K562 (cell line): ENCODE measurements around the gene SPATA31C1. TPM values are rescaled to one million over a fixed set of nuclear protein-coding genes. Genes with fewer than 3 reads are reported as not detected.

ENCODE experiments used
- ATAC-seq: fragments of 200-7000 bp; cut with Tn5 transposase; 3 replicates; pipeline ENCODE4 v1.9.1; 2020; ENCODE audit warnings: moderate library complexity
- BruUV-seq: library from RNA; stranded (reverse); fragments of 400-500 nt; replicated peaks from 2 replicates; lab custom pipeline; 2021; lab: Mats Ljungman, UMichigan
- CTCF ChIA-PET: fragments of 300-600 bp; formaldehyde crosslinking; extraction: SDS; loops from one replicate; lab custom pipeline; 2021; ENCODE audit warnings: low intra/inter-chr PET ratio; lab: Yijun Ruan, JAX
- POLR2A ChIA-PET: fragments of 300-600, 350-650 bp; sonication (Branson Sonifier 250); formaldehyde crosslinking; extraction: SDS; loops from one replicate; lab custom pipeline; 2021; ENCODE audit warnings: antibody characterized with exemption, inconsistent platforms; lab: Yijun Ruan, JAX
- DNase-seq, 4 experiments: peaks; one replicate each; pipeline versions ENCODE4 v3.0.0 to v3.0.0-alpha.2; 2011 to 2018; ENCODE audit warnings: low spot score in 3 of 4, mixed read lengths in 3 of 4; ENCODE audit errors: extremely low read depth in 1 of 4
- FAIRE-seq: peaks from 2 replicates; lab custom pipeline; 2011; peaks lifted over from hg19 to GRCh38; lab: Jason Lieb, UNC
- H2AFZ ChIP-seq: 2 replicates; pipeline ENCODE4 v1.6.0; 2011; ENCODE audit warnings: low read depth, low read length, control low read depth, inconsistent platforms
- H3K27ac ChIP-seq: fragments of 200-600 bp; 3 replicates; pipeline ENCODE4 v1.8.0; 2011; ENCODE audit warnings: low read depth, mild to moderate bottlenecking, control low read depth, inconsistent platforms, low read length, moderate library complexity, mixed read lengths; ENCODE audit errors: extremely low read depth
- H3K27me3 ChIP-seq, 2 experiments: fragments of 300-600 bp in 1 of 2; 2 replicates in 1 of 2; 3 replicates in 1 of 2; pipeline versions ENCODE4 v1.6.0 to v1.8.0; 2011; ENCODE audit warnings: inconsistent platforms in 2 of 2, low read length in 2 of 2, mild to moderate bottlenecking in 1 of 2, mixed read lengths in 1 of 2, moderate library complexity in 1 of 2; ENCODE audit not compliant: control insufficient read depth in 2 of 2, insufficient read depth in 2 of 2
- H3K36me3 ChIP-seq: fragments of 300-600 bp; 3 replicates; pipeline ENCODE4 v1.8.0; 2011; ENCODE audit warnings: mild to moderate bottlenecking, low read length, inconsistent platforms; ENCODE audit not compliant: control insufficient read depth, insufficient read depth
- H3K4me1 ChIP-seq, 2 experiments: fragments of 200-600 bp in 1 of 2; replicated peaks in 1 of 2; 2 replicates in 1 of 2; 3 replicates in 1 of 2; pipeline versions ENCODE4 v1.5.1 to v1.8.0; 2011; ENCODE audit warnings: inconsistent platforms in 2 of 2, low read length in 2 of 2, mild to moderate bottlenecking in 1 of 2, mixed read lengths in 1 of 2, moderate library complexity in 1 of 2; ENCODE audit not compliant: control insufficient read depth in 2 of 2, insufficient read depth in 2 of 2
- H3K4me2 ChIP-seq: 2 replicates; pipeline ENCODE4 v1.6.1; 2011; ENCODE audit warnings: low read length, control low read depth, inconsistent platforms, mixed read lengths; ENCODE audit not compliant: insufficient read depth
- H3K4me3 ChIP-seq: fragments of 200-600 bp; sonication (generic), shearing (Covaris generic); 2 replicates; pipeline ENCODE4 v1.5.1; 2016; ENCODE audit warnings: control low read depth, inconsistent platforms
- H3K79me2 ChIP-seq: fragments of 200-600 bp; 3 replicates; pipeline ENCODE4 v1.8.0; 2011; ENCODE audit warnings: low read length, inconsistent platforms; ENCODE audit not compliant: control insufficient read depth, insufficient read depth
- H3K9ac ChIP-seq, 2 experiments: 2 replicates each; pipeline versions ENCODE4 v1.6.0 to v1.6.1; 2011; ENCODE audit warnings: low read depth in 2 of 2, low read length in 2 of 2, control low read depth in 1 of 2, inconsistent platforms in 1 of 2, mild to moderate bottlenecking in 1 of 2, mixed read lengths in 1 of 2; ENCODE audit not compliant: insufficient read depth in 1 of 2
- H3K9me1 ChIP-seq: one replicate; pipeline ENCODE4 v1.6.0; 2011; ENCODE audit warnings: inconsistent platforms, mild to moderate bottlenecking, low read length, moderate library complexity; ENCODE audit not compliant: control insufficient read depth, insufficient read depth
- H3K9me3 ChIP-seq: replicated peaks from 2 replicates; pipeline ENCODE4 v1.5.1; 2011; ENCODE audit warnings: low read depth, low read length, inconsistent platforms; ENCODE audit not compliant: control insufficient read depth, insufficient read depth
- H4K20me1 ChIP-seq: replicated peaks from 2 replicates; pipeline ENCODE4 v1.6.1; 2011; ENCODE audit warnings: low read length, inconsistent platforms, mixed read lengths; ENCODE audit not compliant: control insufficient read depth, insufficient read depth
- ARNT ChIP-seq, 2 experiments: fragments of 450-650 bp; IDR thresholded peaks; 2 replicates each; pipeline ENCODE4 v1.6.1; 2016; ENCODE audit warnings: mild to moderate bottlenecking in 1 of 2
- BHLHE40 ChIP-seq: IDR thresholded peaks from 2 replicates; pipeline ENCODE4 v1.6.1; 2011; ENCODE audit warnings: low read length, improper control_type of control experiment
- CCNT2 ChIP-seq: IDR thresholded peaks from 2 replicates; pipeline ENCODE4 v1.6.1; 2011; ENCODE audit warnings: borderline replicate concordance, low read depth, mild to moderate bottlenecking, moderate library complexity, mixed read lengths, low read length; ENCODE audit not compliant: insufficient read length; ENCODE audit errors: extremely low read depth
- CHD2 ChIP-seq: IDR thresholded peaks from 2 replicates; pipeline ENCODE4 v1.6.1; 2011; ENCODE audit warnings: low read depth, low read length
- GTF2E2 ChIP-seq: fragments of 200-800 bp; sonication (Bioruptor generic); IDR thresholded peaks from 2 replicates; pipeline ENCODE4 v1.6.1; 2016; ENCODE audit warnings: missing genetic modification characterization, missing compliant biosample characterization
- HOXB6 ChIP-seq: fragments of 250-450 bp; sonication (Bioruptor Pico); IDR thresholded peaks from 2 replicates; pipeline ENCODE4 v1.5.1; 2022; ENCODE audit warnings: mild to moderate bottlenecking, borderline replicate concordance
- SETDB1 ChIP-seq: IDR thresholded peaks from one replicate; pipeline ENCODE4 v1.6.1; 2012; ENCODE audit warnings: low read length, control low read depth, inconsistent platforms
- SMAD3 ChIP-seq: fragments of 450-650 bp; formaldehyde crosslinking; conservative IDR thresholded peaks from 2 replicates; pipeline ENCODE4 v1.4.0; 2020; ENCODE audit warnings: mild to moderate bottlenecking
- SMARCC2 ChIP-seq: fragments of 450-650 bp; IDR thresholded peaks from 2 replicates; pipeline ENCODE4 v1.6.1; 2017; ENCODE audit warnings: antibody characterized with exemption, moderate library complexity, mild to moderate bottlenecking, low read depth
- SP2 ChIP-seq: IDR thresholded peaks from 2 replicates; pipeline ENCODE4 v1.6.1; 2011; ENCODE audit warnings: mild to moderate bottlenecking, low read depth, low read length, moderate library complexity; ENCODE audit not compliant: poor library complexity, severe bottlenecking; ENCODE audit errors: extremely low read depth
- ZBTB34 ChIP-seq: fragments of 250-450 bp; sonication (Bioruptor Pico); IDR thresholded peaks from 2 replicates; pipeline ENCODE4 v1.8.0; 2021; ENCODE audit warnings: mild to moderate bottlenecking, moderate library complexity
- ZNF253 ChIP-seq: fragments of 250-450 bp; sonication (Bioruptor Pico); conservative IDR thresholded peaks from 2 replicates; pipeline ENCODE4 v1.6.1; 2021; ENCODE audit warnings: mild to moderate bottlenecking
- ZNF347 ChIP-seq: fragments of 450-650 bp; formaldehyde crosslinking; IDR thresholded peaks from 2 replicates; pipeline ENCODE4 v1.4.0; 2020; ENCODE audit warnings: low read depth, mild to moderate bottlenecking, moderate library complexity
- ZNF512 ChIP-seq: IDR thresholded peaks from 2 replicates; pipeline ENCODE4 v1.6.1; 2016; ENCODE audit warnings: missing genetic modification characterization, missing compliant biosample characterization
- ZNF551 ChIP-seq: fragments of 250-450 bp; sonication (Bioruptor Pico); IDR thresholded peaks from 2 replicates; pipeline ENCODE4 v1.5.0; 2021; ENCODE audit warnings: mild to moderate bottlenecking, moderate library complexity
- WGBS: fragments of 100-300 bp; shearing (Covaris generic); methylation state at CpG from one replicate; pipeline ENCODE4 v1.1.6; 2016; ENCODE audit warnings: low coverage, mixed read lengths; ENCODE audit not compliant: insufficient coverage; ENCODE audit errors: missing lambda C conversion rate; 5-methylcytosine and 5-hydroxymethylcytosine counted together
- in situ Hi-C: fragments of 300-500 bp; cut with MboI; formaldehyde crosslinking; loops from 4 replicates; pipeline ENCODE4 v1.15.0; 2018; ENCODE audit warnings: inconsistent platforms, mixed read lengths
- intact Hi-C: fragments of 100-400 bp; cut with micrococcal nuclease; formaldehyde crosslinking; loops from 2 replicates; pipeline ENCODE4 v1.14.2; 2022
- polyA plus RNA-seq, 8 experiments: library from polyadenylated mRNA; depleted of rRNA in 4 of 8; stranded (reverse) in 5 of 8; unstranded in 3 of 8; fragments of >200 nt; fragmentation: Nextera tagmentation in 2 of 8; fragmentation: Illumina TruSeq in 1 of 8; extraction: Ambion mirVana in 2 of 8; extraction: Trizol in 1 of 8; gene quantifications; 2 replicates each; pipeline versions ENCODE4 v1.2.1 to v1.2.3, GENCODE V29; 2011 to 2014; ENCODE audit warnings: inconsistent platforms in 1 of 8, missing spikeins in 1 of 8
- total RNA-seq, 7 experiments: library from RNA; depleted of rRNA in 6 of 7; stranded (reverse); fragments of >200 nt in 6 of 7; fragmentation: Illumina TruSeq in 2 of 7; extraction: Trizol in 2 of 7; gene quantifications; 2 replicates each; pipeline versions ENCODE4 v1.2.1 to v1.2.3, GENCODE V29; 2011 to 2021; ENCODE audit warnings: low replicate concordance in 1 of 7

SPATA31C1 gene
- total and polyA plus RNA-seq, 9 of the 15 experiments (the other 6 are each of a cell fraction or from before 2014, with no cell fraction given), result 0.03 to 0.15 (median 0.05) TPM; not detected in 3

GRCh38 chr9:87889882-87890252 is 27.9 kb upstream of the SPATA31C1 start:
- BruUV-seq, result no TSS peak
- ChIA-PET CTCF (no interaction called here), POLR2A (no interaction called here)
- TF ChIP-seq ZNF253, result no peak
- ATAC-seq (no peak), DNase-seq (no peak), FAIRE-seq (no peak)
- peaks cover 0 to 41% of the 10 kb centered on the region in 2 experiments; a peak in 2 of 5 replicates for H3K27me3 ChIP-seq
- H3K4me1 ChIP-seq, result peaks cover 0 to 3% of the 10 kb centered on the region in 2 experiments; a peak in 1 of 5 replicates
- H3K4me2 ChIP-seq, result no peak overlapping the region
- no peak overlapping the region for H3K4me3 ChIP-seq
- H3K79me2 ChIP-seq, result no peaks in the 10 kb centered on the region
- no peaks in the 10 kb centered on the region for H4K20me1 ChIP-seq
- in situ Hi-C loops, result no loop called here
- H2AFZ ChIP-seq, result no peak overlapping the region
- no peak overlapping the region for H3K27ac ChIP-seq
- WGBS, result 7% methylated on average over 3 of the region's 4 CpGs
- intact Hi-C loops, result no loop called here
- H3K36me3 ChIP-seq, result no peaks in the 10 kb centered on the region
- H3K9me3 ChIP-seq, result no peaks in the 10 kb centered on the region
- H3K9ac ChIP-seq, result no peak overlapping the region
- H3K9me1 ChIP-seq, result no peaks in the 10 kb centered on the region

GRCh38 chr9:87890837-87891236 is 26.9 kb upstream of the SPATA31C1 start:
- ATAC-seq (no peak), FAIRE-seq (no peak), DNase-seq (no peak)
- intact Hi-C loops, result no loop called here
- Histone ChIP-seq H3K27ac (no peak overlapping the region), H2AFZ (no peak overlapping the region), H3K9me3 (no peaks in the 10 kb centered on the region), H3K79me2 (no peaks in the 10 kb centered on the region), H3K9ac (no peak overlapping the region), H3K4me2 (no peak overlapping the region), H3K36me3 (no peaks in the 10 kb centered on the region), H3K4me1 (no peaks in the 10 kb centered on the region), H4K20me1 (no peaks in the 10 kb centered on the region), H3K27me3 (peaks cover 0 to 36% of the 10 kb centered on the region in 2 experiments; a peak in 2 of 5 replicates), H3K4me3 (no peak overlapping the region), H3K9me1 (no peaks in the 10 kb centered on the region)
- in situ Hi-C loops, result no loop called here
- CTCF ChIA-PET, result no interaction called here
- POLR2A ChIA-PET, result no interaction called here
- WGBS, result 0% methylated on average over 9 of the region's 10 CpGs
- BruUV-seq, result no TSS peak
- TF ChIP-seq SMARCC2, result no peak
- no peak for TF ChIP-seq ZNF551 (CRISPR knock-in tag)
- no peak for TF ChIP-seq HOXB6
- TF ChIP-seq SETDB1, result no peak
- no peak for TF ChIP-seq ZBTB34 (CRISPR knock-in tag)
- no peak for TF ChIP-seq ZNF512 (tag)
- TF ChIP-seq BHLHE40, result no peak
- no peak for TF ChIP-seq SP2
- TF ChIP-seq GTF2E2 (tag), result no peak
- no peak for TF ChIP-seq ARNT (IDR thresholded peaks at IDR 0.05)
- no peak for TF ChIP-seq CHD2
- no peak for TF ChIP-seq ZNF347 (CRISPR knock-in tag)
- no peak for TF ChIP-seq SMAD3 (CRISPR knock-in tag)
- TF ChIP-seq CCNT2, result no peak
